Keratinocyte (primary cell): ENCODE measurements around the gene MAST3. TPM values are rescaled to one million over a fixed set of nuclear protein-coding genes. Genes with fewer than 3 reads are reported as not detected.

Source experiments
- DNase-seq: peaks from one replicate; pipeline ENCODE4 v3.0.0-alpha.2; 2011; ENCODE audit warnings: low read depth, missing footprints, low spot score
- FAIRE-seq: peaks from 2 replicates; lab custom pipeline; 2011; peaks lifted over from hg19 to GRCh38; lab: Jason Lieb, UNC
- H2AFZ ChIP-seq: 2 replicates; pipeline ENCODE4 v1.6.0; 2012; ENCODE audit warnings: low read length, control low read depth, inconsistent platforms; ENCODE audit not compliant: control insufficient read depth
- H3K27ac ChIP-seq: 2 replicates; pipeline ENCODE4 v1.5.1; 2011; ENCODE audit warnings: low read length; ENCODE audit not compliant: control insufficient read depth, insufficient read depth
- H3K27me3 ChIP-seq: 3 replicates; pipeline ENCODE4 v1.6.0; 2011; ENCODE audit warnings: low read length; ENCODE audit not compliant: control insufficient read depth, insufficient read depth; ENCODE audit errors: extremely low read depth
- H3K36me3 ChIP-seq, 2 experiments: 2 replicates in 1 of 2; 3 replicates in 1 of 2; pipeline ENCODE4 v1.5.1; 2011; ENCODE audit warnings: low read length in 2 of 2, mild to moderate bottlenecking in 1 of 2; ENCODE audit not compliant: control insufficient read depth in 2 of 2, insufficient read depth in 2 of 2; ENCODE audit errors: extremely low read depth in 1 of 2
- H3K4me1 ChIP-seq: 3 replicates; pipeline ENCODE4 v1.5.1; 2011; ENCODE audit warnings: low read length; ENCODE audit not compliant: control insufficient read depth, insufficient read depth; ENCODE audit errors: extremely low read depth
- H3K4me2 ChIP-seq: 3 replicates; pipeline ENCODE4 v1.6.0; 2011; ENCODE audit warnings: low read depth, low read length; ENCODE audit not compliant: control insufficient read depth, insufficient read depth; ENCODE audit errors: extremely low read depth
- H3K4me3 ChIP-seq, 3 experiments: fragments of 200-600 bp in 1 of 3; sonication (generic) in 1 of 3; 2 replicates in 2 of 3; 3 replicates in 1 of 3; pipeline ENCODE4 v1.5.1; 2011 to 2016; ENCODE audit warnings: low read length in 3 of 3, mild to moderate bottlenecking in 3 of 3, control low read depth in 2 of 3, inconsistent platforms in 1 of 3, low read depth in 1 of 3, mixed read lengths in 1 of 3, mixed run types in 1 of 3, moderate library complexity in 1 of 3; ENCODE audit not compliant: control insufficient read depth in 2 of 3, insufficient read depth in 2 of 3; ENCODE audit errors: extremely low read depth in 1 of 3
- H3K79me2 ChIP-seq: 2 replicates; pipeline ENCODE4 v1.6.0; 2012; ENCODE audit warnings: low read length; ENCODE audit not compliant: control insufficient read depth, insufficient read depth
- H3K9ac ChIP-seq: 3 replicates; pipeline ENCODE4 v1.6.0; 2011; ENCODE audit warnings: low read length; ENCODE audit not compliant: control insufficient read depth, insufficient read depth; ENCODE audit errors: extremely low read depth
- H3K9me1 ChIP-seq: 3 replicates; pipeline ENCODE4 v1.6.0; 2011; ENCODE audit warnings: low read length; ENCODE audit not compliant: control insufficient read depth, insufficient read depth; ENCODE audit errors: extremely low read depth
- H3K9me3 ChIP-seq: 2 replicates; pipeline ENCODE4 v1.5.1; 2012; ENCODE audit warnings: low read depth, low read length; ENCODE audit not compliant: control insufficient read depth
- H4K20me1 ChIP-seq: 3 replicates; pipeline ENCODE4 v1.6.0; 2011; ENCODE audit warnings: low read length; ENCODE audit not compliant: control insufficient read depth, insufficient read depth; ENCODE audit errors: extremely low read depth
- CTCF ChIP-seq, 3 experiments: IDR thresholded peaks in 1 of 3; conservative IDR thresholded peaks in 1 of 3; optimal IDR thresholded peaks in 1 of 3; 2 replicates in 2 of 3; 3 replicates in 1 of 3; pipeline versions ENCODE3 to v1.5.1; 2011; ENCODE audit warnings: low read length in 3 of 3, mild to moderate bottlenecking in 3 of 3, moderate library complexity in 2 of 3, control low read depth in 1 of 3, inconsistent platforms in 1 of 3; ENCODE audit not compliant: insufficient read depth in 2 of 3; ENCODE audit errors: extremely low read depth in 1 of 3
- EZH2 ChIP-seq: IDR thresholded peaks from one replicate; pipeline ENCODE4 v1.6.1; 2012; ENCODE audit warnings: inconsistent platforms, mild to moderate bottlenecking, low read length, moderate library complexity
- dilution Hi-C: fragments of 300-500 bp; cut with MboI; formaldehyde crosslinking; loops from one replicate; pipeline ENCODE4 v1.7.0; 2020; ENCODE audit warnings: low sequenced_read_pairs; ENCODE audit not compliant: extremely low pct_ligation_motif_present
- polyA plus RNA-seq, 5 experiments: library from polyadenylated mRNA; depleted of rRNA in 3 of 5; stranded (reverse) in 3 of 5; stranded (forward) in 1 of 5; unstranded in 1 of 5; fragments of >200 nt; gene quantifications; 1 replicate in 1 of 5; 2 replicates in 3 of 5; 3 replicates in 1 of 5; pipeline versions ENCODE4 v1.2.1 to v1.2.3, GENCODE V29; 2011 to 2012; ENCODE audit warnings: missing spikeins in 2 of 5, low read depth in 1 of 5, low replicate concordance in 1 of 5

The MAST3 gene
- polyA plus RNA-seq, 1 donor (not counting 4 experiments of a cell fraction or from before 2014, with no cell fraction given): 0.73 TPM

- Histone ChIP-seq H3K4me3 (peak within 1 kb of the TSS; percentile 83 to 89 (median 86)), H2AFZ (peak within 1 kb of the TSS; percentile 71), H3K36me3 (peaks cover 4 to 9% of the 10 kb centered on the region in 2 experiments), H3K79me2 (peaks cover 6% of the 10 kb centered on the region), H4K20me1 (no peaks in the 10 kb centered on the region), H3K9ac (peak within 1 kb of the TSS; percentile 85), H3K9me3 (no peaks in the 10 kb centered on the region), H3K4me1 (peaks cover 20% of the 10 kb centered on the region), H3K27ac (peak within 1 kb of the TSS; percentile 81), H3K27me3 (no peaks in the 10 kb centered on the region), H3K4me2 (peak within 1 kb of the TSS; percentile 98), H3K9me1 (peaks cover 4% of the 10 kb centered on the region)
- DNase-seq (peak; percentile 99), FAIRE-seq (peak; percentile 97)
- TF ChIP-seq EZH2 (no peak), CTCF (optimal IDR thresholded peaks at IDR 0.05 in 1 of 3, IDR thresholded peaks at IDR 0.05 in 1 of 3, conservative IDR thresholded peaks at IDR 0.05 in 1 of 3; ENCODE audit: extremely low read depth in 1 of 3, insufficient read depth in 2 of 3, low read length in 3 of 3) (no peak)
- dilution Hi-C loops: no loop called here
Observed at GRCh38 chr19:18192673-18193387, 95.3 kb downstream of the MAST3 start, which contains the start of gene MPV17L2. MPV17L2 (plus strand) TSS chr19:18193218; CDS start chr19:18193282, 64 bp downstream.

GRCh38 chr19:18193388-18194180, 96.0 kb downstream of the MAST3 start:
- Histone ChIP-seq H3K9me1 (peaks cover 4% of the 10 kb centered on the region), H3K9ac (peak overlapping the region; percentile 82), H3K9me3 (no peaks in the 10 kb centered on the region), H3K4me3 (peak overlapping the region; percentile 83 to 89 (median 86)), H2AFZ (peak overlapping the region; percentile 71), H3K27ac (peak overlapping the region; percentile 63), H3K79me2 (peaks cover 6% of the 10 kb centered on the region), H3K4me1 (peaks cover 20% of the 10 kb centered on the region), H3K36me3 (peaks cover 4 to 9% of the 10 kb centered on the region in 2 experiments), H3K27me3 (no peaks in the 10 kb centered on the region), H3K4me2 (peak overlapping the region; percentile 98), H4K20me1 (no peaks in the 10 kb centered on the region)
- no peak for FAIRE-seq
- dilution Hi-C loops: no loop called here
- TF ChIP-seq EZH2: no peak
- TF ChIP-seq CTCF (optimal IDR thresholded peaks at IDR 0.05 in 1 of 3, IDR thresholded peaks at IDR 0.05 in 1 of 3, conservative IDR thresholded peaks at IDR 0.05 in 1 of 3; ENCODE audit: extremely low read depth in 1 of 3, insufficient read depth in 2 of 3, low read length in 3 of 3): no peak
- DNase-seq: no peak
